Kidney epithelial cell (primary cell): ENCODE measurements around the gene TMEM86A. TPM values are rescaled to one million over a fixed set of nuclear protein-coding genes. Genes with fewer than 3 reads are reported as not detected.

Experiments used
- DNase-seq: peaks from one replicate; pipeline ENCODE4 v3.0.0-alpha.2; 2010; ENCODE audit warnings: low read depth
- H3K27me3 ChIP-seq: 2 replicates; pipeline ENCODE4 v1.6.0; 2011; ENCODE audit warnings: low read length; ENCODE audit not compliant: control insufficient read depth, insufficient read depth
- H3K36me3 ChIP-seq: 2 replicates; pipeline ENCODE4 v1.5.1; 2011; ENCODE audit warnings: low read length; ENCODE audit not compliant: control insufficient read depth, insufficient read depth
- H3K4me3 ChIP-seq: 2 replicates; pipeline ENCODE4 v1.5.1; 2011; ENCODE audit warnings: low read depth, mild to moderate bottlenecking, control low read depth, low read length
- total RNA-seq: library from RNA; depleted of rRNA; stranded (reverse); fragments of >200 nt; gene quantifications from 2 replicates; pipeline ENCODE4 v1.2.3, GENCODE V29; 2015
- TF ChIP-seq, protein P1 (sequence below): IDR thresholded peaks from 2 replicates; pipeline ENCODE4 v1.5.1; 2011; ENCODE audit warnings: mild to moderate bottlenecking, moderate library complexity, low read length, control low read depth, inconsistent platforms; ENCODE audit not compliant: insufficient read depth, poor library complexity, severe bottlenecking

Gene TMEM86A
- total RNA-seq, 1 donor from 2014 or later: 5.0 TPM

DNA sequence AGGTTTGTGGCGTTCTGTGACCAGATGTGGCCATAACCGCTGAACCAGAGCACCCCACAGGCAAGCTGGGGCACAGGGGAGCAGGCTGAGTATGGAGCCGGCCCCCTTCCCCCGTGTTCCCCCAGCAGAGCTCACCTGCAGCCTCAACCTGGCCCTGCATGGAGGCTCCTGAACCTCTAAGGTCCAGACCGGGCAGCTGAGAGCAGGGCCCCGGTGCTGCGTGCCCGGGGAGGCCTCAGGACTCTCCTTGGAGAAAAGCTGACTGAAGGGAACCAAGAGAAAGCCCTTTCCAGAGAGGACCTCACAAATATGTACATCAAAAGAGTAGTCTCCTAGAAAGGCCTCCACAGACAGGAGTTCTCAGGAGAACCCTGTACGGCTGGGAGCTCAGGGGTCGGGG, 44.8 kb downstream of the TMEM86A start:
- no peak overlapping the region for H3K4me3 ChIP-seq
- H3K36me3 ChIP-seq: no peaks in the 10 kb centered on the region
- TF ChIP-seq, protein P1, sequence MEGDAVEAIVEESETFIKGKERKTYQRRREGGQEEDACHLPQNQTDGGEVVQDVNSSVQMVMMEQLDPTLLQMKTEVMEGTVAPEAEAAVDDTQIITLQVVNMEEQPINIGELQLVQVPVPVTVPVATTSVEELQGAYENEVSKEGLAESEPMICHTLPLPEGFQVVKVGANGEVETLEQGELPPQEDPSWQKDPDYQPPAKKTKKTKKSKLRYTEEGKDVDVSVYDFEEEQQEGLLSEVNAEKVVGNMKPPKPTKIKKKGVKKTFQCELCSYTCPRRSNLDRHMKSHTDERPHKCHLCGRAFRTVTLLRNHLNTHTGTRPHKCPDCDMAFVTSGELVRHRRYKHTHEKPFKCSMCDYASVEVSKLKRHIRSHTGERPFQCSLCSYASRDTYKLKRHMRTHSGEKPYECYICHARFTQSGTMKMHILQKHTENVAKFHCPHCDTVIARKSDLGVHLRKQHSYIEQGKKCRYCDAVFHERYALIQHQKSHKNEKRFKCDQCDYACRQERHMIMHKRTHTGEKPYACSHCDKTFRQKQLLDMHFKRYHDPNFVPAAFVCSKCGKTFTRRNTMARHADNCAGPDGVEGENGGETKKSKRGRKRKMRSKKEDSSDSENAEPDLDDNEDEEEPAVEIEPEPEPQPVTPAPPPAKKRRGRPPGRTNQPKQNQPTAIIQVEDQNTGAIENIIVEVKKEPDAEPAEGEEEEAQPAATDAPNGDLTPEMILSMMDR: no peak
- DNase-seq: no peak
- no peaks in the 10 kb centered on the region for H3K27me3 ChIP-seq

DNA sequence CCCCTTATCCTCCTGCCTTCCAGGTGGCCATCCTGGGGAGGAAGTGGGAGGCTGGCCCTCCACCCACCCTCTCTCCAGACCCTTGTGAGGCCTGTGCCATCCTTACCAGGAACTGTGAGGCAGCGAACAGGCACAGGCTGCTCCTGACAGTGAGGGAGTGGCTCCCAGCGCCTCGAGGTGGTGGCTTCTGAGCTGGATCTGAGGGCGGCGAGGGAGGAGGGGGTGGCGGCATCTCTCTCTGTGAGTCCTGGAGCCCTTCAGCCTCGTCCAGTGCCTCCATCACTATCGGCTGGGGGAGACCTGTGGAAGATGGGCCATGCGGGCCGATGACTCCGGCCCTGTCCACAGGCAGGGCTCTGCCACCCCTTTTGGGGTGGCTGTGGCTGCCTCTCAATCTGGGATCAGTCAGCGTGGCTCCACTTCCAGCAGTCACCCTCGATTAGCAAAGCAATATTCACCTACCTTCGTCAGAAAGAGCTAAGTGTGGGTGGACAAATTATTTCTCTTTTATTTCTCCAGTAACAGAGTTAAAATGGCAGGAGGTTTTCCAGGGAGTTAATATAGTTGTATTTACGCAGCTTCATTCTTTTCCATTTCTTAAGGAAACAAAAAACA, 45.4 kb downstream of the TMEM86A start:
- H3K4me3 ChIP-seq: no peak overlapping the region
- no peaks in the 10 kb centered on the region for H3K36me3 ChIP-seq
- TF ChIP-seq, protein P1: no peak
- H3K27me3 ChIP-seq: no peaks in the 10 kb centered on the region
- no peak for DNase-seq

DNA sequence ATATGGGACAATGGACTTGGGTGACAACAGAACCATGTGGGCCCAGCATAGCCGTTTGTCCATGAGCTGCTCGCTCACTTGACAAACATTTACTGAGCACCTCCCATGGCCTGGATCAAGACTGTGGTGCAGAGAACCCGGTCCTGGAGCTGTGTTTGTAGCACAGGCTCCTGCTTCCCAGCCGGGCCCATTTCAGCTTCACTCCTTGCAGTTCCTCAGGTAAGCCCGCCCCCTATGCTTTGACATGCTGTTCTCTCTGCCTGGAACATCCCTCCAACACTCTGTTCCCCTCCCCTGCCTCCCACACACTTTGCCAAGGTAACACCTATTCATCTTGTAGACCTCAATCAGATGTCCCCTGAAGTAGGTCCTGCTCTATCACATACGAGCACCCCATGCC, 46.7 kb downstream of the TMEM86A start:
- Histone ChIP-seq H3K4me3 (no peak overlapping the region), H3K27me3 (no peaks in the 10 kb centered on the region), H3K36me3 (no peaks in the 10 kb centered on the region)
- no peak for DNase-seq
- TF ChIP-seq, protein P1: no peak

DNA sequence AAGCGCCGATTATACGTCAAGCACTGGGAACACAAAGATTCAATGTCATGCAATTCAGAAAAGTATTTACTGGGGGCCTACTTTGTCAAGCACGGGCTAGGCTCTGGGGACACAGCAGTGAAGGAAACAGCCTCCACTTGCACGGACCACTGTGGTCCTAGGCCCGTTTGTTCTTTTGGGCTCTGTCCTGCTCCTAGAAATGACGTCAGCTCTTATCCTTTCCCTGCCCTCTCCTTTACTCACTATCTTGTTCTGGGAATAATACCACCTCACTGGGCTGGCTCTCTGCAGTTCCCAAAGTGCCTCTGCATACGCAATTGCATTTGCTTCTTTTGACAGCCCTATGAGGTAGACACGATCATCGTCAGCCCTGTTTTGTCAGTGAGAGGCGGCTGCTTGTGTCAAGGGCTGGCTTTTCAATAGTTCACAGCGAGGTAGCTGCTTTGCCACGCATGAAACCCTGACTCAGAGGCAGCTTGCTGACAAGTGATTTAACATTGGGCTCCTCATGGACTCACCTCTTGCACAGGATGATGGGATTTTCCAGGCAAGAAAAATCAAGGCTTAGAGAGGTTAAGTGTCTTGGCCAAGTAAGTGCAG, 50.3 kb downstream of the TMEM86A start:
- Histone ChIP-seq H3K27me3 (no peaks in the 10 kb centered on the region), H3K36me3 (no peaks in the 10 kb centered on the region), H3K4me3 (no peak overlapping the region)
- DNase-seq: no peak
- TF ChIP-seq, protein P1: no peak

DNA sequence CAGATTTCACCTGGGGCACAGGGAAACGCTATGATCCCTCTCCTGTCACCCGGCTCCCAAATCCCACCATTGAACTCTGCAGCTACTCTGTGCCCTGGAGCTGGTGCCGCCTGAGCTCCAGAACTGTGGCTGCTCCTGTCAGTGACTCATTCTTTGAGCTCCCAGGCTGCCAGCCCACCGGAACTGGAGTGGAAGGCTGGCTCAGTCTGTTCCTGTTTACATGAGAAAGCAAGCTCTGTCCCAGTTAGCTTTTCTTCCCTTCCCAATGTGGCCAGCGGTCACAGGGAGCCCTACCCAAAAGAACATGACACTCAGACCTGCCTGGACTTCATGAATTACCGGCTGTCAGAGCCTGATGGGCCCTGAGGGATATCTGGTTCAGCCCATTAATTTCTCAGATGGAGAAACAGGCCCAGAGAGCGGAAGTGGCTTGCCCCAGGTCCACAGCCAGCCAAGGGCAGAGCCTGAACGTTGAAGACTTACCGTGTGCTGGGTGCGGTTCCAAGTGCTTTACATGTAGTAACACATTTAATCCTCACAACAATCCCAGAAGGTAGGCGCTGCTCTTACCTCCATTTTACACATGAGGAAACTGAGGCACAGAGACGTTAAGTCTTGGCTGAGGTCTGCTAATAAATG, 51.2 kb downstream of the TMEM86A start:
- Histone ChIP-seq H3K36me3 (no peaks in the 10 kb centered on the region), H3K27me3 (no peaks in the 10 kb centered on the region), H3K4me3 (no peak overlapping the region)
- TF ChIP-seq, protein P1: no peak
- peak; percentile 58 for DNase-seq

DNA sequence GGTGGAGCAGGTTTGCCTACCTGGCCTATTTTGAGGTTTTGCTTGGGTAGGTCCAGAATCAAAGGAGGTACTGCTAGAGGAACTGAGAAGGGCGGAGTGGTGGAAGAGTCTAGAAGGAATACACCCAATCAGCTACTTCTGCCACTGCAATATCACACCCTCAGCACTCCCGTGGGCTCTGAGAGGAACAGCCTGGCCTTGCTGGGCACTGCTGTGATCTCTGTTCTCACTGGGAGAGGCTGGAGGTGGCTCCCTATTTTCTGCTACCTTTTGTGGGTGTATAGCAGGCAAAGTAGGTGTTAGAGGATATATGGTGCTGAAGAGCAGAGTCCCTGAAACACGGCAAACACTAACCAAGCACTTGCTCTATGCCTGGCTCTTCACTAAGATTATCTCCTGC, 52.4 kb downstream of the TMEM86A start:
- Histone ChIP-seq H3K4me3 (no peak overlapping the region), H3K27me3 (no peaks in the 10 kb centered on the region), H3K36me3 (no peaks in the 10 kb centered on the region)
- no peak for DNase-seq
- TF ChIP-seq, protein P1: no peak
